CD14-positive monocyte (primary cell): ENCODE results near the gene CACTIN. TPM values are rescaled to one million over a fixed set of nuclear protein-coding genes. Genes with fewer than 3 reads are reported as not detected.

Experiments
- DNase-seq, 3 donors: peaks; one replicate each; pipeline ENCODE4 v3.0.0-alpha.2; 2011 to 2022
- H2AFZ ChIP-seq: 2 replicates; pipeline ENCODE4 v1.6.0; 2012; ENCODE audit warnings: mild to moderate bottlenecking, low read depth, low read length, inconsistent platforms; ENCODE audit not compliant: insufficient read depth, poor library complexity, severe bottlenecking
- H3K27ac ChIP-seq, 2 donors: 1 replicate in 1 of 2; 2 replicates in 1 of 2; pipeline ENCODE4 v1.5.1; 2012 to 2013; ENCODE audit warnings: low read length in 2 of 2, control low read depth in 1 of 2, inconsistent platforms in 1 of 2, low read depth in 1 of 2, mild to moderate bottlenecking in 1 of 2
- H3K27me3 ChIP-seq, 2 donors: one replicate each; pipeline versions ENCODE4 v1.6.0 to v1.6.1; 2011 to 2013; ENCODE audit warnings: low read length in 2 of 2; ENCODE audit not compliant: control insufficient read depth in 2 of 2, insufficient read depth in 2 of 2
- H3K36me3 ChIP-seq, 2 donors: replicated peaks in 1 of 2; 1 replicate in 1 of 2; 2 replicates in 1 of 2; pipeline versions ENCODE4 v1.5.1 to v1.6.1; 2012 to 2013; ENCODE audit warnings: low read length in 2 of 2, control low read depth in 1 of 2, inconsistent platforms in 1 of 2, mild to moderate bottlenecking in 1 of 2; ENCODE audit not compliant: insufficient read depth in 2 of 2, control insufficient read depth in 1 of 2
- H3K4me1 ChIP-seq, 2 donors: 1 replicate in 1 of 2; 2 replicates in 1 of 2; pipeline versions ENCODE4 v1.5.1 to v1.6.1; 2012 to 2013; ENCODE audit warnings: low read length in 2 of 2, control low read depth in 1 of 2, inconsistent platforms in 1 of 2, mild to moderate bottlenecking in 1 of 2, moderate library complexity in 1 of 2; ENCODE audit not compliant: insufficient read depth in 2 of 2, control insufficient read depth in 1 of 2
- H3K4me2 ChIP-seq: replicated peaks from 2 replicates; pipeline ENCODE3; 2012; ENCODE audit warnings: low read length, moderate library complexity, mild to moderate bottlenecking; ENCODE audit not compliant: poor library complexity, severe bottlenecking; ENCODE audit errors: extremely low read depth
- H3K4me3 ChIP-seq, 3 experiments: fragments of 200-600 bp in 1 of 3; sonication (generic) in 1 of 3; replicated peaks in 1 of 3; 1 replicate in 2 of 3; 2 replicates in 1 of 3; pipeline ENCODE4 v1.5.1; 2011 to 2013; ENCODE audit warnings: low read length in 3 of 3, mild to moderate bottlenecking in 3 of 3, control low read depth in 2 of 3, low read depth in 2 of 3, inconsistent platforms in 1 of 3, moderate library complexity in 1 of 3
- H3K79me2 ChIP-seq: 2 replicates; pipeline ENCODE4 v1.6.0; 2012; ENCODE audit warnings: mild to moderate bottlenecking, control low read depth, inconsistent platforms, low read length, moderate library complexity; ENCODE audit not compliant: insufficient read depth
- H3K9ac ChIP-seq: 2 replicates; pipeline ENCODE4 v1.6.0; 2017; ENCODE audit warnings: low read length, mild to moderate bottlenecking; ENCODE audit not compliant: insufficient read depth, poor library complexity, severe bottlenecking
- H3K9me3 ChIP-seq, 2 donors: replicated peaks in 1 of 2; 1 replicate in 1 of 2; 2 replicates in 1 of 2; pipeline versions ENCODE4 v1.5.1 to v1.6.1; 2012 to 2013; ENCODE audit warnings: low read length in 2 of 2, control low read depth in 1 of 2; ENCODE audit not compliant: control insufficient read depth in 1 of 2, insufficient read depth in 1 of 2
- H4K20me1 ChIP-seq: 2 replicates; pipeline ENCODE4 v1.6.0; 2012; ENCODE audit warnings: mild to moderate bottlenecking, low read length, control low read depth, moderate library complexity; ENCODE audit not compliant: insufficient read depth
- H3K27ac Mint-ChIP-seq, 7 donors: one replicate each; pipeline ENCODE4 v1.8.0; 2020; ENCODE audit warnings: mild to moderate bottlenecking in 7 of 7, mixed read lengths in 7 of 7, moderate library complexity in 6 of 7, inconsistent platforms in 2 of 7
- H3K27me3 Mint-ChIP-seq, 3 donors: one replicate each; pipeline ENCODE4 v1.8.0; 2021 to 2022; ENCODE audit warnings: low read depth in 3 of 3, mild to moderate bottlenecking in 3 of 3, mixed read lengths in 3 of 3, moderate library complexity in 3 of 3, inconsistent platforms in 1 of 3
- H3K36me3 Mint-ChIP-seq, 2 donors: one replicate each; pipeline ENCODE4 v1.8.0; 2020; ENCODE audit warnings: mixed read lengths in 2 of 2, inconsistent platforms in 1 of 2, mild to moderate bottlenecking in 1 of 2
- H3K4me1 Mint-ChIP-seq: one replicate; pipeline ENCODE4 v1.8.0; 2020; ENCODE audit warnings: mild to moderate bottlenecking, mixed read lengths
- H3K4me3 Mint-ChIP-seq, 2 donors: one replicate each; pipeline ENCODE4 v1.8.0; 2020; ENCODE audit warnings: mild to moderate bottlenecking in 2 of 2, mixed read lengths in 2 of 2, moderate library complexity in 1 of 2
- H3K9me3 Mint-ChIP-seq, 7 donors: one replicate each; pipeline ENCODE4 v1.8.0; 2020 to 2022; ENCODE audit warnings: mixed read lengths in 7 of 7, mild to moderate bottlenecking in 6 of 7, moderate library complexity in 6 of 7, inconsistent platforms in 2 of 7
- CTCF ChIP-seq: fragments of 200-600 bp; IDR thresholded peaks from one replicate; pipeline ENCODE4 v1.8.0; 2022; ENCODE audit warnings: antibody characterized with exemption, mild to moderate bottlenecking
- WGBS: methylation state at CpG from one replicate; pipeline ENCODE4 v1.1.5; 2013; ENCODE audit warnings: missing lambda C conversion rate; ENCODE audit not compliant: insufficient coverage; 5-methylcytosine and 5-hydroxymethylcytosine counted together
- intact Hi-C, 2 donors: fragments of 100-400 bp; cut with micrococcal nuclease; formaldehyde crosslinking; loops; one replicate each; pipeline versions ENCODE4 v1.15.0 to v1.15.1; 2023
- polyA plus RNA-seq, 3 donors: library from polyadenylated mRNA; depleted of rRNA in 1 of 3; unstranded in 2 of 3; stranded (reverse) in 1 of 3; fragments of 300-500 nt in 2 of 3; fragments of >200 nt in 1 of 3; fragmentation: Illumina TruSeq in 2 of 3; gene quantifications; 1 replicate in 2 of 3; 2 replicates in 1 of 3; pipeline ENCODE4 v1.2.3, GENCODE V29; 2012 to 2021

CACTIN gene
- polyA plus RNA-seq, 3 donors, result 2.5 to 19.4 (median 3.0) TPM

DNA sequence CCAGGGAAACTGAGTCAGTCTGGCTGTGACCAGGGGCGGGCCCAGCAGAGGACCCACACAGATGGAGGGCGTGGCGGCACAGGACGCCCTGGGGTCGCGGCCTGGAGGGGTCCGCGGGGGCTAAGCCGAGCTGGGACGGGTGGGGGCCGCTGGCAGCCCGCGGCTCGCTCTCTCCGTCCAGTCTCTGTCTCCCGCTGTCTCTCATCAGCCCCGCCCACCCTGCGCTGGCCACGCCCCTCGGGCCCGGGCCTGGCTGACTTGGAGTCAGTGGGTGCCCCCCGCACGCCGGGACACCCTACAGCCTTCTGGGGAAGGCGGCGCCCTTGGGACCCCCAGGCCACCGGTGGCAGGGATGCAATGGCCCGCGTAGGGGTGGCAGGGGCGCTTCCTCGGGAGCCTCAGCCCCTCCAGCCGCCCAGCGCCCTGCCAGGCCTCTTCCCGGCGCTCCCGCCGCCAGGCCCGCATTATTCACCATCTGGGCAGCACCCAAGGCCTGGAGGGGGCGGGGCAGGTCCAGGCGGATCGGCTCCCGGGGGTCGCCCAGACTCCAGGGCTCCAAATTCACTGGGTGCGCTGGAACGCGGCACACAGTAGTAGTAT is 19.8 kb downstream of the CACTIN start, which contains the start of gene TBXA2R:
Gene TBXA2R, minus strand, starts transcription at position 186 of the 600 bp plus-strand sequence. CDS start 6,241 bp downstream, outside the sequence.
- Histone ChIP-seq H3K4me1 (peaks cover 22 to 28% of the 10 kb centered on the region in 2 donors), H3K9me3 (peaks cover 0 to 5% of the 10 kb centered on the region in 2 donors), H4K20me1 (no peaks in the 10 kb centered on the region), H3K4me3 (peak within 1 kb of the TSS in 2 of 3 experiments; percentile 10 to 60), H3K36me3 (peaks cover 9 to 10% of the 10 kb centered on the region in 2 donors), H3K27ac (no peak within 1 kb of the TSS), H3K9ac (peak within 1 kb of the TSS; percentile 48), H3K79me2 (no peaks in the 10 kb centered on the region), H3K27me3 (peaks cover 11 to 38% of the 10 kb centered on the region in 2 donors), H3K4me2 (peak within 1 kb of the TSS; percentile 65), H2AFZ (peak within 1 kb of the TSS; percentile 74)
- H3K9me3 Mint-ChIP-seq, result peaks cover 3 to 8% (median 5%) of the 10 kb centered on the region in 7 donors
- H3K27me3 Mint-ChIP-seq, result peaks cover 4 to 23% (median 20%) of the 10 kb centered on the region in 3 donors
- no peak for TF ChIP-seq CTCF
- H3K27ac Mint-ChIP-seq, result peak within 1 kb of the TSS in 1 of 7 donors; percentile 63
- DNase-seq, result peak in 2 of 3 donors; percentile 19
- intact Hi-C loops, result no loop called here
- H3K4me1 Mint-ChIP-seq, result peaks cover 18% of the 10 kb centered on the region
- under 1% methylated on average over 46 of the region's 46 CpGs for WGBS
- H3K36me3 Mint-ChIP-seq, result peaks cover 10 to 11% of the 10 kb centered on the region in 2 donors
- peak within 1 kb of the TSS; percentile 35 to 68 for H3K4me3 Mint-ChIP-seq

DNA sequence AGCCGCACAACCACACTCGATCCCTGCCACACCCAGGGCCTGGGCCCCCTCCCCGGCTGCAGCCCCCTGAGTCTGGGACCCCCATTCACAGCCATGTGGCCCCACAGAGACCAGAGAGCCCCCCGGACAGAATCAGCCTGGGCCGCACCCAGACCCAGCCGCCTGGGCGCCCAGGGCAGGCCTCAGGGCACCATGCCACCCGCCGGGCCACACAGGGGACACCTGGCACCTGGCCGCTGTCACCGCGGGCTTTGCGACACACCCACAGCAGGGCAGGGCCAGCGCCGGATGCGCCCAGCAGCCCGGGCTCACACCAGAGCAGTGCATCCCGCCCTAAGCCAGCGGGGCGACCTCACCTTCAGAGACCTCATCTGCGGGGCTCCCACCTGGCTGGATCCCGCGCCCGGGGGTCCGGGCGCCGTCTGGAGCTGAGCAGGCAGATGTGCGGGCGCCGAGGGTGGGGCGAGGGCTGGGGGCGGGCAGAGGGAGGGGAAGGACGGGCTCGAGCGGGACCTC is 20.4 kb downstream of the CACTIN start:
- Histone ChIP-seq H4K20me1 (no peaks in the 10 kb centered on the region), H3K4me2 (peak overlapping the region; percentile 65), H3K79me2 (no peaks in the 10 kb centered on the region), H3K4me1 (peaks cover 22 to 28% of the 10 kb centered on the region in 2 donors), H2AFZ (peak overlapping the region; percentile 74), H3K27ac (no peak overlapping the region), H3K9ac (peak overlapping the region; percentile 48), H3K9me3 (peaks cover 0 to 5% of the 10 kb centered on the region in 2 donors), H3K27me3 (peaks cover 11 to 38% of the 10 kb centered on the region in 2 donors), H3K36me3 (peaks cover 3 to 4% of the 10 kb centered on the region in 2 donors), H3K4me3 (peak overlapping the region in 1 of 3 experiments; percentile 60)
- no peak for DNase-seq
- TF ChIP-seq CTCF, result no peak
- Mint-ChIP-seq H3K27ac (no peak overlapping the region), H3K36me3 (peaks cover 8% of the 10 kb centered on the region in 2 donors), H3K4me3 (peak overlapping the region in 1 of 2 donors; percentile 67), H3K4me1 (peaks cover 18% of the 10 kb centered on the region), H3K9me3 (peaks cover 3 to 8% (median 5%) of the 10 kb centered on the region in 7 donors), H3K27me3 (peaks cover 4 to 23% (median 21%) of the 10 kb centered on the region in 3 donors)
- intact Hi-C loops, result no loop called here
- WGBS, result 3% methylated on average over 21 of the region's 35 CpGs
